BE2C (cell line): ENCODE results near the gene PRKN.

Experiments used
- DNase-seq: peaks from one replicate; pipeline ENCODE4 v3.0.0-alpha.2; 2020
- H3K27me3 ChIP-seq: fragments of 250-450 bp; sonication (Bioruptor Pico); 2 replicates; pipeline ENCODE4 v1.5.1; 2020; ENCODE audit warnings: mild to moderate bottlenecking
- H3K36me3 ChIP-seq: fragments of 250-450 bp; sonication (Bioruptor Pico); 2 replicates; pipeline ENCODE4 v1.5.1; 2020; ENCODE audit warnings: mild to moderate bottlenecking
- H3K4me1 ChIP-seq: fragments of 250-450 bp; sonication (Bioruptor Pico); 2 replicates; pipeline ENCODE4 v1.5.1; 2020
- H3K4me3 ChIP-seq: 2 replicates; pipeline ENCODE4 v1.5.1; 2011; ENCODE audit warnings: low read depth, low read length
- H3K9me3 ChIP-seq: fragments of 250-450 bp; sonication (Bioruptor Pico); 2 replicates; pipeline ENCODE4 v1.5.1; 2020
- TF ChIP-seq, protein P1 (sequence below): IDR thresholded peaks from 2 replicates; pipeline ENCODE4 v1.5.1; 2012; ENCODE audit warnings: mild to moderate bottlenecking, low read depth, low read length

Gene PRKN

DNA sequence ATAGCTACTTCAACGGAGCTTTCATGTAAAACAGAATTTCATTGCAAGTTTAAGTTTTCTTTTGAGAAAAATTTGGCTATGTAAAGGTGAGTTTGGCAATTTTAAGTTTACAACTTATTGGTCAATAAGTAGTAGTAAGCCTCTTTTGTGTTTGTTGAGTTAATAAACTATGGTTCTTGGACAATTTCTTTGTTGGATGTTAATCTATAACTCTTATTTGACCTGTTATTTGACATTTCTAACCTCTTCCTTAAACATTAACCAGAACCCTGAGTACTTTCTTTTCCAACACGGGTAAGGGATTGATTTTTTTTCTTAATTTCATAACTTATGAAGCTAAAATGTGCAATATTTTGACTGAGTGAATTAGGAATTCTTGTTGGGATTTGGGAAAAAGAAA lies 354.4 kb downstream of the PRKN start:
- TF ChIP-seq, protein P1, sequence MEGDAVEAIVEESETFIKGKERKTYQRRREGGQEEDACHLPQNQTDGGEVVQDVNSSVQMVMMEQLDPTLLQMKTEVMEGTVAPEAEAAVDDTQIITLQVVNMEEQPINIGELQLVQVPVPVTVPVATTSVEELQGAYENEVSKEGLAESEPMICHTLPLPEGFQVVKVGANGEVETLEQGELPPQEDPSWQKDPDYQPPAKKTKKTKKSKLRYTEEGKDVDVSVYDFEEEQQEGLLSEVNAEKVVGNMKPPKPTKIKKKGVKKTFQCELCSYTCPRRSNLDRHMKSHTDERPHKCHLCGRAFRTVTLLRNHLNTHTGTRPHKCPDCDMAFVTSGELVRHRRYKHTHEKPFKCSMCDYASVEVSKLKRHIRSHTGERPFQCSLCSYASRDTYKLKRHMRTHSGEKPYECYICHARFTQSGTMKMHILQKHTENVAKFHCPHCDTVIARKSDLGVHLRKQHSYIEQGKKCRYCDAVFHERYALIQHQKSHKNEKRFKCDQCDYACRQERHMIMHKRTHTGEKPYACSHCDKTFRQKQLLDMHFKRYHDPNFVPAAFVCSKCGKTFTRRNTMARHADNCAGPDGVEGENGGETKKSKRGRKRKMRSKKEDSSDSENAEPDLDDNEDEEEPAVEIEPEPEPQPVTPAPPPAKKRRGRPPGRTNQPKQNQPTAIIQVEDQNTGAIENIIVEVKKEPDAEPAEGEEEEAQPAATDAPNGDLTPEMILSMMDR: no peak
- H3K36me3 ChIP-seq: no peaks in the 10 kb centered on the region
- no peak for DNase-seq
- no peaks in the 10 kb centered on the region for H3K4me1 ChIP-seq
- no peaks in the 10 kb centered on the region for H3K9me3 ChIP-seq
- H3K4me3 ChIP-seq: no peak overlapping the region
- H3K27me3 ChIP-seq: no peaks in the 10 kb centered on the region

DNA sequence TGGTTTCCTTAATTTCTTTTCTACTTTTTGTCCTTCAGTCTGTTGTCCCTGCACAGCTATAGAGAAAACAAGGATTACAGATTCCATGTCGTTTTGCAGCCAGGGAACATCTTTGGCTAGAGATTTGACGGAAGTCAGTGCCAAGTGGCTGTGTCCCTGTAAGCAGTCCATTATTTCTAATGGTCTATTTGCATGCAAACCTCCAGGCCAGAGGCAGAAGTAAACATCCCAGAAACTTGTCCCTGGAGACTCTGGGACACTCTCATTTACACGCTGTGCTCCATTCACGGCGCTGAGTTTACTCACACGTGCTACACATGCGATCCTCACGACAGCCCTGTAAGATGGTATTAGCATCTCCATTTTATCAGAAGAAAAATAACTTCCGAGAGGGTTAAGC lies 355.5 kb downstream of the PRKN start:
- Histone ChIP-seq H3K4me3 (no peak overlapping the region), H3K9me3 (no peaks in the 10 kb centered on the region), H3K36me3 (no peaks in the 10 kb centered on the region), H3K27me3 (no peaks in the 10 kb centered on the region), H3K4me1 (no peaks in the 10 kb centered on the region)
- no peak for DNase-seq
- TF ChIP-seq, protein P1: no peak

DNA sequence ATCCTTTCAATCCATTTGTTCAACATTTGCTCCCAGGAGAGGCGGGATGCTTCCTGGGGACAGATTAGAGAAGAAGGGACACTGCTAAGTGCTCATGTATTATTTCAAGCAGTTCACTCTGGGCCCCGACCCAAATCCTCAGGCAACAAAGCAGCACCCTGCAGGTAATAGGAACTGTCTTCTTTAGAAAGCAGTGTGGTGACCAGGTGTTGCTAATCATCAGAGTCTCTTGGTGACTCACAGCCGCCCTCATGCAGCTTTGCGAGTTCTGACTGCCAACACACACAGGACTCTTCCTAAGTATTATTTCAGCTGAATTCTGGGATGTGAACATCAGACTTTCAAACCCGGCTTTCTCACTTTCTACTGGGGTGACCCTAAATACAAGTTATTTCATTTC lies 356.4 kb downstream of the PRKN start:
- Histone ChIP-seq H3K4me3 (no peak overlapping the region), H3K4me1 (no peaks in the 10 kb centered on the region), H3K9me3 (no peaks in the 10 kb centered on the region), H3K27me3 (no peaks in the 10 kb centered on the region), H3K36me3 (no peaks in the 10 kb centered on the region)
- TF ChIP-seq, protein P1: no peak
- no peak for DNase-seq

DNA sequence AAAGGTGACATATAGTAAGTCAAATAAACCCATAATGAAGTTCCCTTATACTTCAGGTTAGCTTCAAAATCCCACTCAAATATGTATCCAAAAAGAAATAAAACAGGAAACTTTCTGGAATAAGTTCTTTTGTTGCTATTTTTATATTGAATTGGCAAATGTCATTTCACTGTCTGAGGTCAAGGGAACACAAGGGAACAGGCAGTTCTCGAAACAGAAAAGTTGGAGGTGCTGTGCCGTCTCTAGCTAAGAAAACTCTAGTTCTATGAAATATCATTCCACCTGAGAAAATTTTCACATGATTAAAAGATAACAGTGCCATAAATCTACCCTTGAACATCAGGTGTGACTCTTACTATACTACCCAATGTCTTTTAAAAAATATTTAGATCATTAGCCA lies 358.5 kb downstream of the PRKN start:
- Histone ChIP-seq H3K4me3 (no peak overlapping the region), H3K27me3 (no peaks in the 10 kb centered on the region), H3K9me3 (no peaks in the 10 kb centered on the region), H3K36me3 (no peaks in the 10 kb centered on the region), H3K4me1 (no peaks in the 10 kb centered on the region)
- TF ChIP-seq, protein P1: no peak
- DNase-seq: no peak

DNA sequence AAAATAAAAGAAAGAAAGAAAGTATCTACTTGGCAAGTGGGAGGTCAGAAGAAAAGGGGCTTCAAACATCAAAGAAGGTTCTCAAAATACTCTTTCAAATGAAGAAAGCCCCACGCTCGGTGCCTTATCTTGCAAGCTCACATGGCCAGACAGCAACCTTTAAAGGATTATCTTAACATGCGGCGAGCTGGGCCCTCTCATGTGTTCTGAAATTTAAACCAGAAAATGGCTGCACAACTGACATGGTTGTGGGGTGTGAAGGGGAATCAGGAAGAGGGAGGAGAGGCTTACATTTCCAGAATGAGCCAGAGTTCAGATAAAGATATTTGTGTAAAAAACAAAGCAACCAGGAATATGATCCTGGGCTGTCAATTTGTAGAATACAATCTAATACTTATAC lies 363.1 kb downstream of the PRKN start:
- no peaks in the 10 kb centered on the region for H3K27me3 ChIP-seq
- no peak overlapping the region for H3K4me3 ChIP-seq
- H3K36me3 ChIP-seq: no peaks in the 10 kb centered on the region
- TF ChIP-seq, protein P1: no peak
- DNase-seq: no peak
- H3K4me1 ChIP-seq: no peaks in the 10 kb centered on the region
- H3K9me3 ChIP-seq: no peaks in the 10 kb centered on the region

DNA sequence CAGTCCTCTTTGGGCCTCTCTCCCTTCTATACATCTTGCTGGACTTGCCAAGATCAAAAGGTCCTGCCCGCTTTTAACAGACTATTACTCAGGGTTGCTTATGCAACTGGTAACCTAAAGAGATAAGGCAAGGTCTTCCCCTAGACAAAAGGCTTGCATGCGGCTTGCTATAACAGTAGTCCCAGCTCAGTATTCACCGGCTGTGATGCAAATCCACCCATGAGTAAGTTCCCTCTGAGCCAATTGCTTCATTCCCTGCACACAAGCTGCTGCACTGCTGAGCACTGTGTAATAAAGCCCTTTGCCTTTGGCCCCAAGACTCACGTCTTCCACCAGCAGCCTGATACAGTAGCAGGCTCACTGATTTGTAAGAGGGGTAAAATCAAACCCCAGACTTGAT lies 363.8 kb downstream of the PRKN start:
- no peaks in the 10 kb centered on the region for H3K27me3 ChIP-seq
- no peaks in the 10 kb centered on the region for H3K4me1 ChIP-seq
- TF ChIP-seq, protein P1: no peak
- no peaks in the 10 kb centered on the region for H3K36me3 ChIP-seq
- H3K4me3 ChIP-seq: no peak overlapping the region
- DNase-seq: no peak
- H3K9me3 ChIP-seq: no peaks in the 10 kb centered on the region
